ENCODE results near the gene PRKG2. TPM values are rescaled to one million over a fixed set of nuclear protein-coding genes. Genes with fewer than 3 reads are reported as not detected.
"Not testable (repeated sequence)": the region's sequence is repeated elsewhere in the genome, so short reads cannot be mapped to it uniquely, and the experiment has no call there.

PRKG2 gene
- polyA plus RNA-seq (ENCODE audit: insufficient read length), result 0.82 TPM

- no peak for DNase-seq (ENCODE audit: low read depth)
These were observed at the start of gene PRKG2 for GRCh38 chr4:81214881-81215868. Gene PRKG2, minus strand, starts transcription at chr4:81215222. Its CDS starts 10,175 bp downstream, at chr4:81205047.

GRCh38 chr4:81260443-81261101 is 45.5 kb upstream of the PRKG2 start:
- DNase-seq (ENCODE audit: low read depth), result no peak

- DNase-seq (ENCODE audit: low read depth), result no peak
These were observed 44.0 kb upstream of the PRKG2 start for GRCh38 chr4:81258841-81259550.

- no peak for DNase-seq (ENCODE audit: low read depth)
These were observed 42.8 kb upstream of the PRKG2 start for GRCh38 chr4:81257816-81258215.

GRCh38 chr4:81257021-81257420 is 42.0 kb upstream of the PRKG2 start:
- DNase-seq (ENCODE audit: low read depth), result no peak

- DNase-seq (ENCODE audit: low read depth), result no peak
These were observed 41.3 kb upstream of the PRKG2 start for GRCh38 chr4:81256059-81256970.

GRCh38 chr4:81255524-81255923 is 40.5 kb upstream of the PRKG2 start:
- no peak for DNase-seq (ENCODE audit: low read depth)

- no peak for DNase-seq (ENCODE audit: low read depth)
These were observed 35.4 kb upstream of the PRKG2 start for GRCh38 chr4:81250430-81250829.

GRCh38 chr4:81245218-81246009 is 30.4 kb upstream of the PRKG2 start:
- DNase-seq (ENCODE audit: low read depth), result no peak

GRCh38 chr4:81237791-81238190 is 22.8 kb upstream of the PRKG2 start:
- DNase-seq (ENCODE audit: low read depth), result no peak

- DNase-seq (ENCODE audit: low read depth), result no peak
These were observed 21.1 kb upstream of the PRKG2 start for GRCh38 chr4:81235982-81236749.

- DNase-seq (ENCODE audit: low read depth), result no peak
These were observed 12.9 kb upstream of the PRKG2 start for GRCh38 chr4:81227968-81228367.

GRCh38 chr4:81227138-81227537 is 12.1 kb upstream of the PRKG2 start:
- DNase-seq (ENCODE audit: low read depth), result no peak

GRCh38 chr4:81225252-81225651 is 10.2 kb upstream of the PRKG2 start:
- no peak for DNase-seq (ENCODE audit: low read depth)

- DNase-seq (ENCODE audit: low read depth), result not testable (repeated sequence)
These were observed 7.1 kb upstream of the PRKG2 start for GRCh38 chr4:81222082-81222472.

- no peak for DNase-seq (ENCODE audit: low read depth)
These were observed 6.5 kb upstream of the PRKG2 start for GRCh38 chr4:81221303-81222081.

- no peak for DNase-seq (ENCODE audit: low read depth)
These were observed 5.2 kb upstream of the PRKG2 start for GRCh38 chr4:81220271-81220670.

GRCh38 chr4:81218206-81218605 is 3.2 kb upstream of the PRKG2 start:
- no peak for DNase-seq (ENCODE audit: low read depth)

GRCh38 chr4:81217779-81218178 is 2.8 kb upstream of the PRKG2 start:
- DNase-seq (ENCODE audit: low read depth), result no peak
